ENCODE measurements around the gene HHATL.
A peak's percentile ranks its signal among the peaks of the same experiment; 100 is the strongest.

The HHATL gene

GRCh38 chr3:42658771-42659390, 43.7 kb downstream of the HHATL start:
- Histone ChIP-seq H3K23ac (ENCODE audit: low read length in 2 of 2) (no peak overlapping the region), H2BK120ac (ENCODE audit: low read depth, low read length) (no peak overlapping the region), H3K4ac (ENCODE audit: low read depth in 1 of 2, low read length in 2 of 2) (no peak overlapping the region), H2BK5ac (ENCODE audit: low read depth, low read length, poor library complexity, severe bottlenecking) (no peak overlapping the region), H2AFZ (ENCODE audit: low read depth, low read length) (no peak overlapping the region), H3K4me2 (ENCODE audit: low read length, poor library complexity, severe bottlenecking) (no peak overlapping the region), H2BK12ac (ENCODE audit: low read length in 2 of 2) (no peak overlapping the region), H4K91ac (ENCODE audit: low read length) (no peak overlapping the region), H3K79me1 (replicated peaks; ENCODE audit: low read length, poor library complexity, severe bottlenecking) (peaks cover 30% of the 10 kb centered on the region), H3K27me3 (ENCODE audit: control insufficient read depth in 1 of 2, insufficient read depth in 1 of 2, low read length in 2 of 2) (no peaks in the 10 kb centered on the region), H3K36me3 (ENCODE audit: control insufficient read depth in 1 of 2, insufficient read depth in 2 of 2, low read depth in 1 of 2, low read length in 2 of 2) (peaks cover 45 to 71% of the 10 kb centered on the region in 2 experiments), H3K18ac (ENCODE audit: low read depth in 1 of 2, low read length in 2 of 2) (no peak overlapping the region), H3K14ac (ENCODE audit: low read length in 2 of 2) (no peak overlapping the region), H2BK15ac (ENCODE audit: low read depth, poor library complexity, severe bottlenecking) (no peak overlapping the region), H3K27ac (ENCODE audit: low read length, poor library complexity, severe bottlenecking) (no peak overlapping the region), H2AK5ac (ENCODE audit: low read length, severe bottlenecking) (no peak overlapping the region), H4K8ac (ENCODE audit: low read length) (no peak overlapping the region), H3K9ac (ENCODE audit: low read length) (no peak overlapping the region), H3K9me3 (ENCODE audit: control insufficient read depth, low read length) (no peaks in the 10 kb centered on the region), H3K4me1 (ENCODE audit: control insufficient read depth, insufficient read depth, low read depth, low read length) (peaks cover 40% of the 10 kb centered on the region), H3K4me3 (ENCODE audit: insufficient read depth in 1 of 2, low read depth in 1 of 2, low read length in 2 of 2) (no peak overlapping the region)
- 95% methylated on average over 20 of the region's 22 CpGs for WGBS
- no peak for DNase-seq

GRCh38 chr3:42658091-42658770, 44.4 kb downstream of the HHATL start:
- H3K27me3 ChIP-seq (ENCODE audit: control insufficient read depth in 1 of 2, insufficient read depth in 1 of 2, low read length in 2 of 2) = no peaks in the 10 kb centered on the region
- H3K4ac ChIP-seq (ENCODE audit: low read depth in 1 of 2, low read length in 2 of 2) = no peak overlapping the region
- H3K14ac ChIP-seq (ENCODE audit: low read length in 2 of 2) = no peak overlapping the region
- no peak overlapping the region for H2AFZ ChIP-seq (ENCODE audit: low read depth, low read length)
- no peak overlapping the region for H2BK5ac ChIP-seq (ENCODE audit: low read depth, low read length, poor library complexity, severe bottlenecking)
- peaks cover 45 to 64% of the 10 kb centered on the region in 2 experiments for H3K36me3 ChIP-seq (ENCODE audit: control insufficient read depth in 1 of 2, insufficient read depth in 2 of 2, low read depth in 1 of 2, low read length in 2 of 2)
- no peak overlapping the region for H2AK5ac ChIP-seq (ENCODE audit: low read length, severe bottlenecking)
- H3K27ac ChIP-seq (ENCODE audit: low read length, poor library complexity, severe bottlenecking) = no peak overlapping the region
- no peak overlapping the region for H2BK15ac ChIP-seq (ENCODE audit: low read depth, poor library complexity, severe bottlenecking)
- no peak overlapping the region for H2BK120ac ChIP-seq (ENCODE audit: low read depth, low read length)
- peak overlapping the region in 1 of 2 experiments; percentile 10 for H3K4me3 ChIP-seq (ENCODE audit: insufficient read depth in 1 of 2, low read depth in 1 of 2, low read length in 2 of 2)
- no peak overlapping the region for H3K18ac ChIP-seq (ENCODE audit: low read depth in 1 of 2, low read length in 2 of 2)
- H3K4me2 ChIP-seq (ENCODE audit: low read length, poor library complexity, severe bottlenecking) = no peak overlapping the region
- H3K9ac ChIP-seq (ENCODE audit: low read length) = no peak overlapping the region
- H3K23ac ChIP-seq (ENCODE audit: low read length in 2 of 2) = no peak overlapping the region
- 93% methylated on average over 34 of the region's 34 CpGs for WGBS
- no peak for DNase-seq
- H3K9me3 ChIP-seq (ENCODE audit: control insufficient read depth, low read length) = no peaks in the 10 kb centered on the region
- H4K91ac ChIP-seq (ENCODE audit: low read length) = peak overlapping the region; percentile 8
- H3K79me1 ChIP-seq (replicated peaks; ENCODE audit: low read length, poor library complexity, severe bottlenecking) = peaks cover 30% of the 10 kb centered on the region
- no peak overlapping the region for H2BK12ac ChIP-seq (ENCODE audit: low read length in 2 of 2)
- peaks cover 44% of the 10 kb centered on the region for H3K4me1 ChIP-seq (ENCODE audit: control insufficient read depth, insufficient read depth, low read depth, low read length)
- H4K8ac ChIP-seq (ENCODE audit: low read length) = peak overlapping the region; percentile 8

- H4K91ac ChIP-seq (ENCODE audit: low read length) = no peak overlapping the region
- H3K36me3 ChIP-seq (ENCODE audit: control insufficient read depth in 1 of 2, insufficient read depth in 2 of 2, low read depth in 1 of 2, low read length in 2 of 2) = peaks cover 45 to 59% of the 10 kb centered on the region in 2 experiments
- H3K14ac ChIP-seq (ENCODE audit: low read length in 2 of 2) = no peak overlapping the region
- peaks cover 30% of the 10 kb centered on the region for H3K79me1 ChIP-seq (replicated peaks; ENCODE audit: low read length, poor library complexity, severe bottlenecking)
- H4K8ac ChIP-seq (ENCODE audit: low read length) = no peak overlapping the region
- no peak for DNase-seq
- no peak overlapping the region for H3K23ac ChIP-seq (ENCODE audit: low read length in 2 of 2)
- WGBS = 94% methylated on average over 4 of the region's 4 CpGs
- no peak overlapping the region for H3K27ac ChIP-seq (ENCODE audit: low read length, poor library complexity, severe bottlenecking)
- H2BK15ac ChIP-seq (ENCODE audit: low read depth, poor library complexity, severe bottlenecking) = no peak overlapping the region
- H3K18ac ChIP-seq (ENCODE audit: low read depth in 1 of 2, low read length in 2 of 2) = no peak overlapping the region
- no peak overlapping the region for H2BK5ac ChIP-seq (ENCODE audit: low read depth, low read length, poor library complexity, severe bottlenecking)
- no peak overlapping the region for H2BK12ac ChIP-seq (ENCODE audit: low read length in 2 of 2)
- H2BK120ac ChIP-seq (ENCODE audit: low read depth, low read length) = no peak overlapping the region
- no peak overlapping the region for H2AK5ac ChIP-seq (ENCODE audit: low read length, severe bottlenecking)
- H3K4ac ChIP-seq (ENCODE audit: low read depth in 1 of 2, low read length in 2 of 2) = no peak overlapping the region
- no peak overlapping the region for H2AFZ ChIP-seq (ENCODE audit: low read depth, low read length)
- no peak overlapping the region for H3K4me3 ChIP-seq (ENCODE audit: insufficient read depth in 1 of 2, low read depth in 1 of 2, low read length in 2 of 2)
- H3K4me1 ChIP-seq (ENCODE audit: control insufficient read depth, insufficient read depth, low read depth, low read length) = peaks cover 49% of the 10 kb centered on the region
- no peaks in the 10 kb centered on the region for H3K9me3 ChIP-seq (ENCODE audit: control insufficient read depth, low read length)
- no peak overlapping the region for H3K4me2 ChIP-seq (ENCODE audit: low read length, poor library complexity, severe bottlenecking)
- no peak overlapping the region for H3K9ac ChIP-seq (ENCODE audit: low read length)
- H3K27me3 ChIP-seq (ENCODE audit: control insufficient read depth in 1 of 2, insufficient read depth in 1 of 2, low read length in 2 of 2) = no peaks in the 10 kb centered on the region
These were observed 44.9 kb downstream of the HHATL start for GRCh38 chr3:42657675-42658074.

GRCh38 chr3:42656680-42657610, 45.7 kb downstream of the HHATL start:
- Histone ChIP-seq H4K8ac (ENCODE audit: low read length) (no peak overlapping the region), H3K4me2 (ENCODE audit: low read length, poor library complexity, severe bottlenecking) (no peak overlapping the region), H3K27ac (ENCODE audit: low read length, poor library complexity, severe bottlenecking) (no peak overlapping the region), H3K4me1 (ENCODE audit: control insufficient read depth, insufficient read depth, low read depth, low read length) (peaks cover 56% of the 10 kb centered on the region), H3K79me1 (replicated peaks; ENCODE audit: low read length, poor library complexity, severe bottlenecking) (peaks cover 30% of the 10 kb centered on the region), H3K9me3 (ENCODE audit: control insufficient read depth, low read length) (no peaks in the 10 kb centered on the region), H2BK12ac (ENCODE audit: low read length in 2 of 2) (no peak overlapping the region), H3K14ac (ENCODE audit: low read length in 2 of 2) (no peak overlapping the region), H3K4me3 (ENCODE audit: insufficient read depth in 1 of 2, low read depth in 1 of 2, low read length in 2 of 2) (peak overlapping the region in 1 of 2 experiments; percentile 87), H3K9ac (ENCODE audit: low read length) (no peak overlapping the region), H3K23ac (ENCODE audit: low read length in 2 of 2) (no peak overlapping the region), H2AFZ (ENCODE audit: low read depth, low read length) (no peak overlapping the region), H2BK120ac (ENCODE audit: low read depth, low read length) (no peak overlapping the region), H4K91ac (ENCODE audit: low read length) (no peak overlapping the region), H3K4ac (ENCODE audit: low read depth in 1 of 2, low read length in 2 of 2) (no peak overlapping the region), H2BK5ac (ENCODE audit: low read depth, low read length, poor library complexity, severe bottlenecking) (no peak overlapping the region), H3K36me3 (ENCODE audit: control insufficient read depth in 1 of 2, insufficient read depth in 2 of 2, low read depth in 1 of 2, low read length in 2 of 2) (peaks cover 42 to 51% of the 10 kb centered on the region in 2 experiments), H2AK5ac (ENCODE audit: low read length, severe bottlenecking) (no peak overlapping the region), H3K27me3 (ENCODE audit: control insufficient read depth in 1 of 2, insufficient read depth in 1 of 2, low read length in 2 of 2) (no peaks in the 10 kb centered on the region), H3K18ac (ENCODE audit: low read depth in 1 of 2, low read length in 2 of 2) (no peak overlapping the region), H2BK15ac (ENCODE audit: low read depth, poor library complexity, severe bottlenecking) (no peak overlapping the region)
- no peak for DNase-seq
- 96% methylated on average over 8 of the region's 9 CpGs for WGBS
